Activated CD8-positive, alpha-beta memory T cell treated with anti-CD3 and anti-CD28 coated beads for 1 hour (primary cell): ENCODE data around the gene METRNL.
"Not testable (repeated sequence)": the region's sequence is repeated elsewhere in the genome, so short reads cannot be mapped to it uniquely, and the experiment has no call there.

Experiments
- DNase-seq, 2 donors: peaks; one replicate each; pipeline ENCODE4 v3.0.0-alpha.2; 2020; ENCODE audit warnings: low read depth in 1 of 2; ENCODE audit errors: extremely low read depth in 1 of 2

Gene METRNL

DNA sequence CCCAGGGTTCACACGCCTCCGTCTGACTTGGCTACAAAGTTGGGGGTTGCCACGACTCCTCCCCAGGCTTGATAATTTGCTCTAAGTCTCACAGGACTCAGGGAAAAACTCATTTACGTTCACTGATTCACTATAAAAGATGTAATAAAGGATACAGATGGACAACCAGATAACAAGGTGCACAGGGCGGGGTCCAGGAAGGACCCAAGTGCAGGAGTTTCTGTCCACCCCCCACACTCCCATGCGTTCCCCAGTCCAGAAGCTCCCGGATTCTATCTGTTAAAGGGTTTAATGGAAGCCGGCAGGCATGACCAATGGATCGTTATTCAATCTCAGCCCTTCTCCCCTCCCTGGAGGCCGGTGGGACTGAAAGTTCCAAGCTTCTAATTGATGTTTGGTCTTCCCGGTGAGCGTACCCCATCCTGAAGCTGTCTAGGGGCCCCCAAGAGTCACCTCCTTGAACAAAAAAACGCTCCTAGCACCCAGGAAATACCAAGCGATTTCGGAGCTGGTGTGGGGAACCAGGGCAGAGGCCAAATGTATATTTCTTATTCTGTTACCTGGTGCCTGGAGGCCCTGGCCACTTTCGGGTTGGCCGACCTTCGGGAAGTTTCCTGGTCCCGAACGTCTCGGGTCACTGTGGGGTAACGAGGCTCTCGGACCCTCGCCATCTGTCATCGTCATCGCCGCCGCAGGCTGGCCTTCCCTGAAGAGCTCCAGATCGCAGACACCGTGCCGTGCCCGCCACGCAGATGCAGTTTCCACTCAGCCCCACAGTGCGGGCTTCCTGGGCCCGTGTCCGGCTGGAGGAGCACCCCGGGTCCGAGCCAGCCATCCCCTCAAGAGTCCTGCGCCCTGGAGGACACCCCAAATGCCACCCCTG, 13.5 kb upstream of the METRNL start:
- no peak for DNase-seq

DNA sequence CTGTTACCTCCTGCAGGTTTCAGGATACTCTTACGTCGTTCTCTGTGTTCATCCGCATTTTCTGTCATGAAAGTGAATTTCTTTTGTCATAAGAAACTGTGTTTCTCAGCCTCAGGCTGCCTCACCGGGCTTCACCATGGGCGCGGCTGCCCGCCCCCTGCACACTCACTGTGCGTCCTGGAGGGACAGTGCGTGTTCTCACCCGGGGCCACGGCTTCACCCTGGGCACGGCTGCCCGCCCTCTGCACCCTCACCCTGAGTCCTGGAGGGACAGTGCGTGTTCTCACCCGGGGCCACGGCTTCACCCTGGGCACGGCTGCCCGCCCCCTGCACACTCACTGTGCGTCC, 12.9 kb upstream of the METRNL start:
- DNase-seq = not testable (repeated sequence)

DNA sequence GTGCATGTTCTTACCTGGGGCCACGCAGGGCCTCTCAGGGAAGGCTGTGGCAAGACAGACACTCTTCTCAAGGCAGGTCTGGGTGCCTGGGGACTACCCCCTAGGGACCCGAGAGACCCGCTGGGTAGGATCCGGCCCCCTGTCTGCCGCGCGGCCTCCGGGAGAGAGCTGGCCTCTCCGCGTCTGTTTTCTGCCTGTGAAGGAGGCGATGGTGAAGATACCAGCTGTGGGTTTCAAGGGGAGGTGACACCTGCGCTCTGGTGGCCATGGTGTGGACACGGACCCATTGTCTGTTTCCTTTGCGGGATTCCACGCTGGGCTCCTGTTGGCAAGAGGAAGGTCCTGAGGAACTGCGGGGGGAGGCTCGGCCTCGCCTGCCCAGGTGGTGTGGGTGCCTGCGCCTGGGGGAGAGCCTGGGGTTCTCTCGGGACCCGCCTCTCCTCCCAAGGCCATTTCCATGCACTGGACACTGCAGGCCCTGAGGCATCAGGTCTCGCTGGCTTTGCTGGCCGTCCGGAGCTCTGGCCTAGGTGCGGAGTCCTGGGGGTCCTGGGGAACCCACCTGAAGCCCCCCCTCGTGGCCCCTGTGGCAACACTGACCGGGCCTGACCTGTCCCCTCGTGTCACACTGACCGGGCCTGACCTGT, 12.2 kb upstream of the METRNL start:
- DNase-seq = no peak

DNA sequence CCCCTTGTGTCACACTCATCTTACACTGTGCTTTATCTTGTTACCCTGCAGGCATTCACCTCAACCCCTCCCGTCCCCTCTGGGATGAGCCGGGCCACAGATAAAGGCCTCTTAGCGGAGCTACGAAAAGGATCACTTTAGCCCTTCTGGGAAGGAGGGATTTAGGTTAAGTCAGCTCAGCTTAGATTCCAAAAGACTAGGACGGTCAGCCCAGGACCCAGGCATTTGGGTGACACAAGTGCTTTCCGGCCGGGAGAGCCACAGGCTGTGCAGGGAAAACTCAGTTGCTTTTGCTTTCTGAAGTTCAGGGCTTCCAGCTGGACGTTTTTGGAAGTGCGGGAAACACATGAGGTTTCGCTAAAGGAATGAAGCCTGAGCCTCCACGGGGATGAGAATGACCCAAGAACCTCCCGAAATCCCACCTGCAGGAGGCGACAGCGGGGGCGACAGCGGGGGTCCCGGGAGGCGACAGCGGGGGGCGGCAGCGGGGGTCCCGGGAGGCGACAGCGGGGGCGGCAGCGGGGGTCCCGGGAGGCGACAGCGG, 11.6 kb upstream of the METRNL start:
- no peak for DNase-seq

DNA sequence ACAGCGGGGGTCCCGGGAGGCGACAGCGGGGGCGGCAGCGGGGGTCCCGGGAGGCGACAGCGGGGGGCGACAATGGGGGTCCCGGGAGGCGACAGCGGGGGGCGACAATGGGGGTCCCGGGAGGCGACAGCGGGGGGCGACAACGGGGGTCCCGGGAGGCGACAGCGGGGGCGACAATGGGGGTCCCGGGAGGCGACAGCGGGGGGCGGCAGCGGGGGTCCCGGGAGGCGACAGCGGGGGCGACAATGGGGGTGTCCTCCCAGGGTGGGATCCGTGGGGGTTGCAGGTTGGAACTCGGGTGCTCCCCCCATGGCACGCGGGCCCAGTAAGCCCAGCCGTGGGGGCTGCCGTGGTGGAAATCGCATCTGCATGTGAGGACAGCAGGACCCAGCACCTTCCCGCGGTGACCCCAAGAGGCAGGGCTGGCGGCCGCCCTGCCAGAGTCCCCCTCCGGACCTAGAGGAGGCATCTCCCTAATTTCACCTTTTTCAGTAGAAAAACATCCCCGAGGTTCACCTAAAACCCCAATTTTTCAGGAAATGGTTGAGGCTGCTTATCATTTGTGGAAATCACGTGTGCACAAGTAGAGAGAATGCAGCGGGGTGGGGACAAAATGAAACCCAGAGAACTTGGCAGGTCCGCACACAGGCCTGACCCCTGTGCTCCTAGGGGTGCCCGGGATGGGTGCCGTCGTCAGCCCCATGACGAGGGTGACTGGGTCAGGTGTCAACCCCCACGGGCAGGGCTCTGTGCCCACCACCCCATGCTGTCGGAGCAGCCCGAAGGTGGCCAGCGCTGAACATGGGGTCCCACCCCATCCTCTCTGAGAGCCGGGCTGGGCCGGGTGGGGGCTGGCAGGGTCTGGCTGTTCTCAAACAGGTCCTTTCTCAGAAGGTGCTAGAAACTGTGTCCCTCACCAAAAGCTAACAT, 10.5 kb upstream of the METRNL start:
- no peak for DNase-seq

DNA sequence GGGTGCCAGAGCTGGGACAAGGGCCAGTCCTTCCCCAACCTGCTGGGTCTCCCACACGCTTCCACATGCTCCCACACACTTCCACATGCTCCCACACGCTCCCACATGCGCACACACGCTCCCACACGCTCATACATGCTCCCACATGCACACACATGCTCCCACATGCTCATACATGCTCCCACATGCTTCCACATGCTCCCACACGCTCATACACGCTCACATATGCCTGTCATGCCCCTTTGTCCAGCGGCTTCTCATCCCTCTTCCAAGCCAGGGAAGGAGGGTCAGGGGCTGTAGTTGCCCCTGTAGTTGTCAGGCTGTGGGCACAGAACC, 9.9 kb upstream of the METRNL start:
- no peak for DNase-seq

DNA sequence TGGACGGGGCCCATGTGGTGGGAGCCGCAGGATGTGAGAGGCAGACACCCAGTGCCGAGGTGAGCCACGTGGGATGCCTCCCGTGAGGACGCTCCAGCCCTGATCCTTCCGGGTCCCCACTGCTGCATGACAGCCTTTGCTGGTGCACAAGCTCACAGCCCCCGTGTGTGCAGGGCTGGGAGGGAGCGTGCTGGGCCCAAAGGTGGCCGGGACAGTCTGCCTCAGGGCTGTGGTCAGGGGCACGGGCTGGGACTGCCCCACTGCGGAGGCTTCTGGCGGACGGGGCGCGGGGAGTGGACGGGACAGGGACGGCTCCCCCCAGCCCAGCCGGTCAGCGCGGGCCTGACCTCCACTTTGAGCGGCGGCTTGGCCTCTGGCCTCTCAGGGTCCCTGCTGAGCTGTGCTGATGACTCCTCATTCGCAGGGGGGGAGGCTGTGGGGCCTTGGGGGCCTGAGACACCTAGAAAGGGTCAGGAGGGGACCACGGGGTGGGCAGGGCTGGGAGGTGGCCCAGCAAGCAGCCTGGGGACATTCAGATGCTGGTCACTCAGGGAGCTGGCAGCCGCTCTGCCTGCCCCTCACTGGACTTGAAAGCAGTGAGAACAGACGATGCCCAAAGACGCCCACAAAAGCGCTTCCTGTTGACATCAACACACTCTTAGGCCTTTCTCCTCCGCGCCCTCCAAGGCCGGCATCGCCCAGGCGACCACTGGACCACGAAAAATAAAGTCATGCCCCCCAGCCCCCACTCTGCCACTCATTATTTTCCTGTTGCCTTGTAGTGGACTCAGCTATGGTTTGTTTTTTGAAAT, 9.3 kb upstream of the METRNL start:
- no peak for DNase-seq

DNA sequence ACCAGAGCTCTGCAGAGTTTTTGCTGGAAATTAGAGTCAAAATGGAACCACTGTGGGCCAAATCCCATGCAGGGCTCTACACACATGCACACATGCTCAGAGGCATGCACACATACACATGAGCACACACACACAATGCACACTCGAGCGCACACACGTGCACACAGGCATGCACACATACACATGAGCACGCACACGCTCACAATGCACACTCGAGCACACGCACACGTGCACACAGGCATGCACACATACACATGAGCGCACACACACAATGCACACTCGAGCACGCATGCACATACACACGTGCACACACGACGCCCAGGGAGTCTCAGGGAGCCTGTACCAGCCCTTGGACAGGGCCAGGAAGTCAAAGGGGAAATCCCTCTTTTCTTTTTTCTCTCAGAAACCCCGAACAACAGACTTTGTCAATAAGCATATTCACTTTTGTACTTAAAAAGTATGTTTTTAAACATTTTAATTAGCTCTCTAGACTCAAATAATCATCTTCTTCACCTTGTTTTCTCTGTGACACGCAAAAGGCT, 8.5 kb upstream of the METRNL start:
- DNase-seq = no peak

DNA sequence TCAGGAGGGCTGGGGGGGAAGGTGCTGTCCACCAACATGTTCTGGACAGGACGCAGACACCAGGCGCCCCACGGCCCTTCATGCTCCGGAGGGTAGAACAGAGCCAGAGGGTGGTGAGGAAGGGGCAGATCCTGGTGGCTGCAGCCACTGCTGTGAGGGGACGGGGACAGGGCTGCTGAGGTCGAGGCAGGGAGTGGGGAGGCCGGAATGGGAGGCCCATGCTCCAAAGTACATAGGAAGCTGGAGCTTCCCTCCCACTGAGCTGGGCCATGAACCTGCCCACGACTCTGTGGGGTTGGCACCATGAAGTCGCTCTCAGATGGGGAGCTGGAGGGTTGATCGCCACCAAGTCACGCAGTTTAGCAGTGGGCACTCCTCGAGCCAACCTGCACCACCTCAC, 8.0 kb upstream of the METRNL start:
- no peak for DNase-seq

DNA sequence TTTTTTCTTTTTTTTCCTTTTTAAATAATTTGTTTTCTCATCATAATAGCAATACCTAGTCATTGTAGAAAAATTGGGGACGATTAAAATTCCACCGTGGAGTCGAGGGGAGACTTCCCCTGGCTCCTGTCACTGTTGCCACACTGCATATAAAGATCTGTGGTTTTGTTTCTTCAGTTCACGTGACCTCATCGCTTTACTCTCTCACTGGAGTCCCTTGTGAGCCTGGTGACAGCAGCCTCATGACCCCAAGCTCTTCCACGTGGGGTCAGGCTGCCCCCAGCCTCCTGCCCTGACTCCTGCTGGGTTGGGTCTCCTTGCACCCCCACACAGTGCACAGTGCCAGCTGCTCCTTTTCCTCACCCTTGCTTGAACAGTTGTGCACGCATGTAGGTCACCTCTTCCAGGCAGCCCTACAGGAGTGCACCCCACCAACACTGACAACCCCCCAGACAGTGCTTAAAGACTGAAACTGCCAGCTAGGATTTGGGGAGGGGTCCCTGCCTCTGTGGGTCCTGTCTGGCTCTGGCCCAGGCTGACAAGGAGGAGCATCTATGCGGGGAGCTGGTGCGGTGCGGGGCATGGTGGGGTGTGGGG, 7.3 kb upstream of the METRNL start:
- no peak for DNase-seq

DNA sequence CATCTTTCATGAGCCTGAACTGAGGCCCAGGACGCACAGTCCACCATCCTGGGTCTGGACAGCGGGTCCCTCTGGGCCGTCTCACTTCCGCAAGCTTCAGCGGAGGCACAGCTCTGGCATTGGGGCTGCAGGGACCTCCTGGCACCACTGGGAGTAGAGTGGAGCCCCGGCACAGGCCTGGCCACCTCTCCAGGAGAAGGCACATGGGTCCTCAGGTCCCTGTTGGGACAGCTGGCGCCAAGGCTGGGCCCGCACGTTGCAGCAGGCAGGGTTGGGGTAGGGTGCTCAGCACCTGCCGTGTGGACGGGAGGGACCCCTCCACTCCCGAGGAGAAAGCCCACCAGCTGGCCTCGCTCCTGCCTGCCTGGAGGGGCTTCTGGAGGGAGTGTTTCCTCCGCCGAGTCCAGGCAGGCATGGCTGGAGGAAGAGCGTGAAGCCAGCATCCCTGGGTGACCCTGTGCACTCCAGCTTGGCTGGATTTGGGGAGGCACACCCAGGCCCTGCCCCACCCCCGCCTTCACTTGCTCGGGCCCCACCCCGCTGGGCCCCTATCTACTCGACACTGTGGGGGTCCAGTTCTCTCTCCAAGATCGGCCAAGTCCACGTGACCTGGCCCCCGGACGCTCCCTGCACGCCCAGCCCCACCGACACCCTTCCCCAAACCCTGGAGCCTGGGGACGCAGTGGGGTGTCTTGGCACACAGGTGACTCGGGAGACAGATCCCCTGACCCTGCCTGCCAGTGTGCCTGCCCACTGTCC, 6.6 kb upstream of the METRNL start:
- DNase-seq = no peak

DNA sequence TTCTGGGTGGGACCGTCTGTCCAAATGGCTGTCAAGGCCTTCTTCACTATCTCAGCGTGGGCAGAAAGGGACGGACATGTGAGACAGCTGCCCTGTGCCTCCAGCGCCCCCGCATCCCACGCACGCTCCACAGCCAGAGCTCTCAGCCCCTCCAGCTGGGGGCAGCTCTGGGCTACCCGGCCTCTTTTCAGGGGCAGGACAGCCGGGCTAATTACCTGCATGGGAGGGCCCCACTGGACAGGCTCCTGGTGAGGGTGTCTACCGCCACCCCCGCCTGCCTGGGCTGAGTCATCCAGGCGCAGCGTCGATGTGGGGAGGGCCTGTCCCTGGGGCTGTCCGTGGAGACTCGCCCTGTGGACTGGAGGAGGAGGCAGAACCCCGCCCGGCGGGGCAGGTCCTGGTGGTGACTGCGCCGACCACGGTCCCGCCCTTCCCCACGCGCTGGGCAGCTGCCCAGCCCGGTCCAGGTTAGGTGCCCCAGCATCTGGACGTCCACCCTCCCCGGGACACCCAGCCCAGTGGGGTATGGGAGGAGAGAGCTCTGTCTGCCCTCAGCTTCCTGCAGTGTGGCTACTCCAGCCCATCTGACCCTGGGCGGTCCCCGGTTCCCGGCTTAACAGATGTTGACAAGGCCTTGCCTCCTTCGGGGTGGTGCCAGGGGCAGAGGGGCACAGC, 5.9 kb upstream of the METRNL start:
- no peak for DNase-seq

DNA sequence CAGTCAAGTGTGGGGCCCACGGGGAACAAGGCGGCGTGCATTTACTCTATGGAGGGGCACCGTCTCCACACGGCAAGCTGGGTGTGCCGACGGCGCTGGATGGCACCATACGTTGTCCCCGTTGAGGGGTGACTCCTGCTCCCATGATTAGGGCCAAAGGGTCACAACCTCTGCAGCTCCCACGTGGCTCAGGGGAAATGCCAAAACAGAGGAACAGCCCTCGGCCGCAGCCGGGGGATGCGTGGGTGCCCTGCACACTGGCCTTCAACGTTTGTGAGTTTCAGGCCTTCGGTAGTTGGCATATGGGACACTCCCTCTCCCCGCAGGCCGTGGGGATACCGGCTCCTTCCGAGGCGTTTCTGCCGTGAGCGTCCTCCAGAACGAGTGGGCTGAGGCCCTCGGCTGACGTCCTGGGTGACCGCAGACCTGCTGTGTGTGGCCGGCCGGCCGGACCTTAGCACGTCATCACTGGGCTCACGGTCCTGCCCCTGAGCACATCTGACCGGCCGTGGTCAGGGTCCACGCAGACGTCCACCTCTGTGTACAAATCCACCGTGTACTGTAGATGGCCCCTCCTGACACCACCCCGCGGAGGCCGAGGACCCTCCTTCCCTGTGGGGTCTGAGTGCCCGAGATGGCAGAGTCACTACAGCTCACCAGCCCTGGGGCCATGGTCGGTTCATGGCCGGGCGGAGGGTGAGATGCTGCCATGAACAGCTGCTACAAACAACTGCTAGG, 4.8 kb upstream of the METRNL start:
- no peak for DNase-seq

DNA sequence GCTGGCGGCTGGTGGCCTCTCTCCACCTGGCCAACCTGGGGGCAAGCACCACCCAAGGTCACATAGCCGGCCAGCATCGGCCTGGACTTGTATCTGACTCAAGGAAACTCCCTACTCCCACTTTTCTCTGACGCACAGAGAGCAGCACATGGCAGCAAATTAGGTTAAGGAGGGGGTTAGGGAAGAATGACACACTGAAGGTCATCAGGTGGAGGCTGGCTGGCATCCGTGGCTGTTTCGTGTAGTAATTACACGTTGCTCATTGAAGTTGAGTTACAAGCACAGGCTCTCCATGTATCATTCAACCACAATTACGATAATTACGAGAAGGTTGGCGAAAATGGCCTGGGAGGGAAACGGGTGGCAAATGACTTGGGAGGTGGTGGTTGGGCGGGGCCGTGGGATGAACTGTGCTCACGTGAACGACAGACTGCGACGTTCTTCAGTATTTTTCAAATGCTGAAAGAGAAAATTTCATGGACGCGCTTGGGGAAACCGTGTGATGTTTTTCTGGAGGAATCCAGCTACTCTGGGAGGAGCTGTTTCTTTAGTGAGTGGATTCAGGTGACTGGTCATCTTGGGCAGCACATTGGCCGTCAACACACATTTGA, 4.0 kb upstream of the METRNL start:
- no peak for DNase-seq

DNA sequence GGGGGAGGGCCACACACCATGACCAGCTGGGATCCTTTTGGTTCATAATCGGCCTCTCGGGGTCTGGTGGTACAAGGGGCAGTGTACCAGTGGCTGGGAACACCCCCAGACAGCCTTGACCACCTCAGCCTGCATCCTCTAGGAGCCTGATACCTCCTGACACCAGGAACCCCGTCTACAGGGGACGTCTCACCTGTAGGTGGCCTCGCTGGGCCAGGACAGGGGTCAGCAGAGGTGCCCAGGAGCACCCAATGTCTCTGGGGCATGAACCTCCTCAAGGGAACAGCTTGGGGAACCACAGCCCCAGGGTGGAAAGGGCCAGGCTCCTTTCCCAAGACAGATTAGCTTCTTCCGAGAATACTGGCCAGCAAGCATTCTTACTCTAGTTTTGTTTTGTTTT, 2.5 kb upstream of the METRNL start:
- no peak for DNase-seq

DNA sequence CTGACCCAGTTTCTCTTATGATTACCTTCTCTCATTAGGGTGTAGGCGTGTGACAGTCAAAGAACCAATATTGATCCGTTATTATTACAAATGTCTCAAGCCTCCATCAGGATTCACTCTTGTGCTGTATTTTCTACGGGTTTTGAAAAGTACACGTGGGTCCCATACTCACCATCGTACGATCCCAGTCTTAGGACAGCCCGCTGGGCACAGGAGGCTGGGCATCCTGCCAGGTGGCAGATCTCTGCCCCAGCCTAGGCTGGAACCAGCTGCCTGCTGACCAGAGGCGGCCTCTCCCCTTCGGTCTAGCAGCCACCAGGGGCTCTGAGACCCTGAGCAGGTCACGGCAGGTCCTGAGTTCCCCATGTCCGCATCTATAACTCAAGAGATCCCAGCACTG, 2.0 kb upstream of the METRNL start:
- no peak for DNase-seq

DNA sequence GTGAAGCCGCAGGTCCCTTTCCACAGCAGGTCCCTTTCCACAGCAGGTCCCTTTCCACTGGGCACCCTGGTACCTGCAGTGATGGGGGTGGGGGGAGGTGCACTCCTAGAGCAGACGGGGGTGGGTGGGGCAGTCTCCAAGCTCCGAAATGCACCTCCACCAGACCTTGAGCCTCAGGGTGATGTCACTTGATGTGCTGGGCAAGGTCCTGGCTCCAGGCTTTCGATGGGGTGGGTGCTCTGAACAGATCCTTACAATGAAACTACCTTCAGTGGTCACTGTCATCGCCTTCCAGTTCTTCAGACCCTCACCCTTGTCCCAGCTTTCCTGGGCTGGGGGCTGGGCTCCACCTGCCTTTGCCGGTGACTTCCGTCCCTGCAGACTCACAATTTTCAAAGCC, 1.5 kb upstream of the METRNL start:
- DNase-seq = no peak
